Kidney (tissue), 14 donors: Measurements from ENCODE around the gene PCARE. TPM values are rescaled to one million over a fixed set of nuclear protein-coding genes. Genes with fewer than 3 reads are reported as not detected.

Source experiments
- DNase-seq, 5 donors: peaks; one replicate each; pipeline ENCODE4 v3.0.0-alpha.2; 2013 to 2020
- FAIRE-seq: peaks from 2 replicates; lab custom pipeline; 2012; peaks lifted over from hg19 to GRCh38; lab: Jason Lieb, UNC
- H3K27ac ChIP-seq, 2 donors: one replicate each; pipeline ENCODE4 v1.7.0; 2013; ENCODE audit warnings: low read depth in 2 of 2, low read length in 2 of 2, inconsistent platforms in 1 of 2
- H3K27me3 ChIP-seq: one replicate; pipeline ENCODE4 v1.7.1; 2013; ENCODE audit warnings: low read length, inconsistent platforms; ENCODE audit not compliant: control insufficient read depth, insufficient read depth
- H3K36me3 ChIP-seq, 3 donors: one replicate each; pipeline versions ENCODE4 v1.7.0 to v1.7.1; 2013; ENCODE audit warnings: low read length in 3 of 3, control low read depth in 1 of 3, inconsistent platforms in 1 of 3; ENCODE audit not compliant: insufficient read depth in 3 of 3, control insufficient read depth in 2 of 3
- H3K4me1 ChIP-seq, 3 donors: one replicate each; pipeline versions ENCODE4 v1.7.0 to v1.7.1; 2013; ENCODE audit warnings: low read length in 3 of 3, inconsistent platforms in 1 of 3, low read depth in 1 of 3; ENCODE audit not compliant: control insufficient read depth in 2 of 3, insufficient read depth in 2 of 3
- H3K4me3 ChIP-seq, 3 donors: one replicate each; pipeline versions ENCODE4 v1.7.0 to v1.8.1; 2013; ENCODE audit warnings: low read length in 3 of 3, control low read depth in 1 of 3, inconsistent platforms in 1 of 3
- H3K9ac ChIP-seq, 3 donors: one replicate each; pipeline versions ENCODE4 v1.7.0 to v1.7.1; 2013; ENCODE audit warnings: low read length in 3 of 3, control low read depth in 1 of 3, inconsistent platforms in 1 of 3
- H3K9me3 ChIP-seq, 3 donors: one replicate each; pipeline versions ENCODE4 v1.7.0 to v1.7.1; 2013; ENCODE audit warnings: low read length in 3 of 3, control low read depth in 1 of 3, inconsistent platforms in 1 of 3; ENCODE audit not compliant: control insufficient read depth in 2 of 3, insufficient read depth in 1 of 3
- CTCF ChIP-seq: IDR thresholded peaks from 3 replicates; pipeline ENCODE4 v1.5.1; 2012; ENCODE audit warnings: mild to moderate bottlenecking, moderate library complexity, borderline replicate concordance; ENCODE audit not compliant: insufficient read depth; ENCODE audit errors: extremely low read depth
- intact Hi-C: fragments of 100-400 bp; cut with DNase I; formaldehyde crosslinking; loops from one replicate; pipeline ENCODE4 v1.11.1; 2022
- polyA plus RNA-seq: library from polyadenylated mRNA; stranded (reverse); fragments of 350-450 nt; fragmentation: Illumina TruSeq; extraction: RNeasy Lipid Tissue Mini Kit (QIAGEN cat#74804); gene quantifications from one replicate; pipeline ENCODE4 v1.2.3, GENCODE V29; 2014; ENCODE audit warnings: low read depth, low replicate concordance; ENCODE audit not compliant: insufficient read depth
- total RNA-seq: library from RNA; stranded (reverse); fragmentation: NEBNext Ultra II Directional; extraction: Animal tissue kit (Norgen Biotek cat#: 25700); gene quantifications from one replicate; pipeline ENCODE4 v1.2.1, GENCODE V29; 2021
- donor health status: control.
- donor health status: control.
- donor health status: control.
- donor health status: control.
- donor health status: control.
- donor health status: DM: yes; HTN: yes; CAD: no.
- donor health status: Normal renal cell carcinoma (clear cell type).

PCARE gene
- total and polyA plus RNA-seq, 2 donors from 2014 or later: 1.3 TPM; not detected in 1

- H3K36me3 ChIP-seq: no peaks in the 10 kb centered on the region
- no peak overlapping the region for H3K9ac ChIP-seq
- H3K4me1 ChIP-seq: peaks cover 0 to 11% (median 8%) of the 10 kb centered on the region in 3 donors
- intact Hi-C loops: no loop called here
- FAIRE-seq (no peak), DNase-seq (no peak)
- no peak overlapping the region for H3K4me3 ChIP-seq
- no peak for TF ChIP-seq CTCF
- H3K27me3 ChIP-seq: no peaks in the 10 kb centered on the region
- H3K27ac ChIP-seq: no peak overlapping the region
- no peaks in the 10 kb centered on the region for H3K9me3 ChIP-seq
Measured at GRCh38 chr2:29013057-29013780, 61.1 kb downstream of the PCARE start.

- intact Hi-C loops: no loop called here
- FAIRE-seq (no peak), DNase-seq (no peak)
- Histone ChIP-seq H3K27me3 (no peaks in the 10 kb centered on the region), H3K9ac (no peak overlapping the region), H3K27ac (no peak overlapping the region), H3K9me3 (no peaks in the 10 kb centered on the region), H3K4me1 (peaks cover 0 to 11% (median 8%) of the 10 kb centered on the region in 3 donors), H3K4me3 (no peak overlapping the region), H3K36me3 (no peaks in the 10 kb centered on the region)
- TF ChIP-seq CTCF: no peak
Measured at GRCh38 chr2:29012211-29012681, 62.1 kb downstream of the PCARE start.

Other genes with a start within 250 kb of the PCARE start
- gene TRMT61B, start 204.2 kb downstream of the PCARE start, total RNA-seq: 14.4 TPM
- gene TRMT61B, start 204.2 kb downstream of the PCARE start, polyA plus RNA-seq: 18.4 TPM
- 40.5 TPM for gene WDR43, start 179.9 kb downstream of the PCARE start, total RNA-seq
- 9.6 TPM for gene WDR43, start 179.9 kb downstream of the PCARE start, polyA plus RNA-seq
- 0.60 TPM for gene TOGARAM2, start 93.2 kb downstream of the PCARE start, total RNA-seq
- gene TOGARAM2, start 93.2 kb downstream of the PCARE start, polyA plus RNA-seq: 1.4 TPM
- 18.1 TPM for gene CLIP4, start 40.9 kb upstream of the PCARE start, total RNA-seq
- gene CLIP4, start 40.9 kb upstream of the PCARE start, polyA plus RNA-seq: 7.8 TPM